ENCODE measurements around the gene RPAP3.
A peak's percentile ranks its signal among the peaks of the same experiment; 100 is the strongest.

RPAP3 gene

GRCh38 chr12:47742253-47742825 lies 36.5 kb upstream of the RPAP3 start:
- peak; percentile 99 for TF ChIP-seq CTCF (IDR thresholded peaks at IDR 0.05; ENCODE audit: low read depth, low read length)
- H3K4me3 ChIP-seq (ENCODE audit: low read depth, low read length): no peak overlapping the region

GRCh38 chr12:47741340-47741703 lies 35.5 kb upstream of the RPAP3 start:
- no peak overlapping the region for H3K4me3 ChIP-seq (ENCODE audit: low read depth, low read length)
- TF ChIP-seq CTCF (IDR thresholded peaks at IDR 0.05; ENCODE audit: low read depth, low read length): no peak

- H3K4me3 ChIP-seq (ENCODE audit: low read depth, low read length): no peak overlapping the region
- TF ChIP-seq CTCF (IDR thresholded peaks at IDR 0.05; ENCODE audit: low read depth, low read length): no peak
These were observed 34.9 kb upstream of the RPAP3 start for GRCh38 chr12:47740606-47741339.

GRCh38 chr12:47739979-47740378 lies 34.1 kb upstream of the RPAP3 start:
- TF ChIP-seq CTCF (IDR thresholded peaks at IDR 0.05; ENCODE audit: low read depth, low read length): no peak
- H3K4me3 ChIP-seq (ENCODE audit: low read depth, low read length): no peak overlapping the region

GRCh38 chr12:47739297-47739696 lies 33.5 kb upstream of the RPAP3 start:
- TF ChIP-seq CTCF (IDR thresholded peaks at IDR 0.05; ENCODE audit: low read depth, low read length): no peak
- no peak overlapping the region for H3K4me3 ChIP-seq (ENCODE audit: low read depth, low read length)

GRCh38 chr12:47737936-47738594 lies 32.2 kb upstream of the RPAP3 start:
- no peak for TF ChIP-seq CTCF (IDR thresholded peaks at IDR 0.05; ENCODE audit: low read depth, low read length)
- no peak overlapping the region for H3K4me3 ChIP-seq (ENCODE audit: low read depth, low read length)

All from WI38 (cell line).